ENCODE results near the gene SLC16A13. TPM values are rescaled to one million over a fixed set of nuclear protein-coding genes. Genes with fewer than 3 reads are reported as not detected.

The SLC16A13 gene
- total and polyA plus RNA-seq, 10 of the 15 experiments (the other 5 are each of a cell fraction or from before 2014, with no cell fraction given) = 0.34 to 12.1 (median 3.3) TPM

GRCh38 chr17:7078711-7079110, 42.9 kb downstream of the SLC16A13 start (continued):
- TF ChIP-seq USF2 (IDR thresholded peaks at IDR 0.05; ENCODE audit: borderline replicate concordance, low read depth, low read length) = no peak
- TF ChIP-seq ASH2L (IDR thresholded peaks at IDR 0.05; ENCODE audit: borderline replicate concordance, low read depth) = no peak
- TF ChIP-seq CHD2 (IDR thresholded peaks at IDR 0.05; ENCODE audit: borderline replicate concordance, low read depth, low read length) = no peak

DNA sequence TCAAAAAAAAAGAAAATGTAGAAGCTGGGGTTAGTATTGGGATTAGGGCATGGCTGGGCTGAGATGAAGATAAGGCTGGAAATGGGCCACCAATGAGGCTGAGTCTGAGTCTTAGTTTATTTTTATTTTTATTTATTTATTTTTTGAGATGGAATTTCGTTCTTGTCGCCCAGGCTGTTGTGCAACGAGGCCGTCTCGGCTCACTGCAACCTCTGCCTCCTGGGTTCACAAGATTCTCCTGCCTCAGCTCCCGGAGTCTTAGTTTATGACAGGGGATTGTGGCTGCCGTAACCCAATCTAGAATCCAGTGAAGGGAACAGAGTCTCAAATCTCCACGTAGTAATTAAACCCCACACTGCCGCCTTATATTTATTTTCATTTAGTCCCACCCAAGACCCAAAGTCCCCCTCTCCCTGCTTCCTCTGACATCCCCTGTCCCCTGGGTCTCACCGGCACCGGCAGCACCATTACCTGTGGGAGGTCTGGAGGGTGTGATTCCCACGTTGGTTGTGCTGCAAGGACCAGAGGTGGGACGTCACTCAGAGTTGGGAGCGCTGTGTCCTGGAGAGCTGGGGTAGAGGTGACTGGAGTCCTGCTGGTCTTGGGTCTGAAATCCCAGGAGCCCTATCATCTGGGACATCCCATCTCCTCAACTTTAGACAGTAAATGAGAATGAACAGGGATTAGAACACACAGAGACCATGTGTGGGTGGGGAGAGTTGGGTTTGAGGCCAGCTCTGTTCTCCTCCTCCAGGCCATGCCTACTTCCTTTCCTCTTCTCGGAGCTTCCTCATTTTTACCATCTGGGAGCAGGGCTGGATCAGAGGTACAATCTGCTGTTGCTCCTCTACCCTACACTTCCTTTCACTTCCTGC, 44.0 kb downstream of the SLC16A13 start, which contains the start of gene CLEC10A:
CLEC10A (minus strand) TSS at position 671 of the 875 bp plus-strand sequence. CDS start 1,439 bp downstream, outside the sequence.
- WGBS (ENCODE audit: insufficient coverage, insufficient replicate concordance, low lambda C conversion rate, missing lambda C conversion rate) = 45% methylated on average over 15 of the region's 15 CpGs
- no peak for DNase-seq (ENCODE audit: low read depth, low spot score)
- SMC1A ChIA-PET (ENCODE audit: uncharacterized antibody, unreplicated experiment) = no interaction called here
- CTCF ChIA-PET = interaction anchor here (0.9 to 1.2 kb wide), 2 partner anchors 14 to 57 kb away, joined by 3 read pairs; no protein-coding TSS in a partner anchor
- no peak within 1 kb of the TSS for H2AFZ ChIP-seq (ENCODE audit: control insufficient read depth, low read depth, low read length)
- ATAC-seq = no peak
- RAD21 ChIA-PET (ENCODE audit: unreplicated experiment) = no interaction called here
- in situ Hi-C loops (cut with MboI) (no loop called here), intact Hi-C loops (cut with micrococcal nuclease; ENCODE audit: unreplicated experiment) (no loop called here)
- H3K4me1 ChIP-seq (ENCODE audit: control insufficient read depth, insufficient read depth, low read length) = no peaks in the 10 kb centered on the region
- BruUV-seq (replicated peaks) = no TSS peak
- H3K4me2 ChIP-seq (ENCODE audit: control insufficient read depth, insufficient read depth) = no peak within 1 kb of the TSS
- no peaks in the 10 kb centered on the region for H3K79me2 ChIP-seq (ENCODE audit: control insufficient read depth, insufficient read depth, low read length)
- H3K27ac ChIP-seq (ENCODE audit: control insufficient read depth, insufficient read depth) = no peak within 1 kb of the TSS
- H4K20me1 ChIP-seq (ENCODE audit: control insufficient read depth, insufficient read depth) = no peaks in the 10 kb centered on the region
- H3K4me3 ChIP-seq = no peak within 1 kb of the TSS
- H3K27me3 ChIP-seq (replicated peaks in 1 of 2; ENCODE audit: control insufficient read depth in 2 of 2, insufficient read depth in 2 of 2, low read length in 1 of 2) = no peaks in the 10 kb centered on the region
- POLR2A ChIA-PET = no interaction called here
- H3K9me3 ChIP-seq (replicated peaks; ENCODE audit: control insufficient read depth, insufficient read depth, low read length) = no peaks in the 10 kb centered on the region
- H3K36me3 ChIP-seq (ENCODE audit: control insufficient read depth in 2 of 2, insufficient read depth in 2 of 2, low read length in 1 of 2) = no peaks in the 10 kb centered on the region
- no peak for FAIRE-seq
- no peak within 1 kb of the TSS for H3K9ac ChIP-seq (ENCODE audit: control insufficient read depth, insufficient read depth, low read length)
- no peak for TF ChIP-seq TBL1XR1 (IDR thresholded peaks at IDR 0.05; ENCODE audit: low read depth, low read length)
- TF ChIP-seq BCL3 (IDR thresholded peaks at IDR 0.05; ENCODE audit: borderline replicate concordance, insufficient read depth, low read depth, low read length, poor library complexity, severe bottlenecking) = no peak
- TF ChIP-seq BRCA1 (IDR thresholded peaks at IDR 0.05; ENCODE audit: low read depth, low read length) = no peak
- no peak for TF ChIP-seq SMAD1 (IDR thresholded peaks at IDR 0.05; ENCODE audit: low read depth, partially characterized antibody)
- TF ChIP-seq YBX1 (IDR thresholded peaks at IDR 0.05) = no peak
- no peak for TF ChIP-seq BHLHE40 (IDR thresholded peaks at IDR 0.05; ENCODE audit: borderline replicate concordance in 1 of 2, low read depth in 2 of 2, low read length in 1 of 2)
- no peak for TF ChIP-seq ZNF384 (IDR thresholded peaks at IDR 0.05; ENCODE audit: borderline replicate concordance, low read depth, low read length)
- TF ChIP-seq RAD51 (IDR thresholded peaks at IDR 0.05) = no peak
- TF ChIP-seq, protein P1, sequence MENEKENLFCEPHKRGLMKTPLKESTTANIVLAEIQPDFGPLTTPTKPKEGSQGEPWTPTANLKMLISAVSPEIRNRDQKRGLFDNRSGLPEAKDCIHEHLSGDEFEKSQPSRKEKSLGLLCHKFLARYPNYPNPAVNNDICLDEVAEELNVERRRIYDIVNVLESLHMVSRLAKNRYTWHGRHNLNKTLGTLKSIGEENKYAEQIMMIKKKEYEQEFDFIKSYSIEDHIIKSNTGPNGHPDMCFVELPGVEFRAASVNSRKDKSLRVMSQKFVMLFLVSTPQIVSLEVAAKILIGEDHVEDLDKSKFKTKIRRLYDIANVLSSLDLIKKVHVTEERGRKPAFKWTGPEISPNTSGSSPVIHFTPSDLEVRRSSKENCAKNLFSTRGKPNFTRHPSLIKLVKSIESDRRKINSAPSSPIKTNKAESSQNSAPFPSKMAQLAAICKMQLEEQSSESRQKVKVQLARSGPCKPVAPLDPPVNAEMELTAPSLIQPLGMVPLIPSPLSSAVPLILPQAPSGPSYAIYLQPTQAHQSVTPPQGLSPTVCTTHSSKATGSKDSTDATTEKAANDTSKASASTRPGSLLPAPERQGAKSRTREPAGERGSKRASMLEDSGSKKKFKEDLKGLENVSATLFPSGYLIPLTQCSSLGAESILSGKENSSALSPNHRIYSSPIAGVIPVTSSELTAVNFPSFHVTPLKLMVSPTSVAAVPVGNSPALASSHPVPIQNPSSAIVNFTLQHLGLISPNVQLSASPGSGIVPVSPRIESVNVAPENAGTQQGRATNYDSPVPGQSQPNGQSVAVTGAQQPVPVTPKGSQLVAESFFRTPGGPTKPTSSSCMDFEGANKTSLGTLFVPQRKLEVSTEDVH (IDR thresholded peaks at IDR 0.05; ENCODE audit: low read depth, partially characterized antibody) = no peak
- no peak for TF ChIP-seq NFYA (IDR thresholded peaks at IDR 0.05; ENCODE audit: borderline replicate concordance, low read depth, low read length)
- TF ChIP-seq KAT2A (conservative IDR thresholded peaks at IDR 0.05; ENCODE audit: control insufficient read depth, low read depth, low read length) = no peak
- TF ChIP-seq RB1 (IDR thresholded peaks at IDR 0.05; ENCODE audit: borderline replicate concordance) = no peak
- TF ChIP-seq CBX3 (IDR thresholded peaks at IDR 0.05; ENCODE audit: borderline replicate concordance, low read depth) = no peak

All from GM12878 (cell line).